Neuronal stem cell (in vitro differentiated cells): Measurements from ENCODE around the gene NAV2.

Source experiments
- DNase-seq: peaks from one replicate; pipeline ENCODE4 v3.0.0-alpha.2; 2013; ENCODE audit warnings: low spot score
- H2AFZ ChIP-seq: one replicate; pipeline ENCODE4 v1.6.1; 2013; ENCODE audit warnings: mild to moderate bottlenecking, low read length, inconsistent platforms
- H2AK5ac ChIP-seq: 2 replicates; pipeline ENCODE4 v1.6.1; 2013; ENCODE audit warnings: low read depth, mild to moderate bottlenecking, inconsistent platforms, low read length, moderate library complexity, mixed read lengths
- H2BK120ac ChIP-seq: 2 replicates; pipeline ENCODE4 v1.6.1; 2013; ENCODE audit warnings: low read depth, mild to moderate bottlenecking, inconsistent platforms, low read length, moderate library complexity, mixed read lengths
- H2BK12ac ChIP-seq: one replicate; pipeline ENCODE4 v1.6.1; 2013; ENCODE audit warnings: low read length, inconsistent platforms
- H2BK15ac ChIP-seq: 2 replicates; pipeline ENCODE4 v1.6.1; 2013; ENCODE audit warnings: mild to moderate bottlenecking, low read length, inconsistent platforms, mixed read lengths
- H2BK5ac ChIP-seq: one replicate; pipeline ENCODE4 v1.6.1; 2013; ENCODE audit warnings: inconsistent platforms, mild to moderate bottlenecking, low read length, moderate library complexity
- H3K14ac ChIP-seq: one replicate; pipeline ENCODE4 v1.6.1; 2013; ENCODE audit warnings: low read length, inconsistent platforms
- H3K18ac ChIP-seq: 2 replicates; pipeline ENCODE4 v1.6.1; 2013; ENCODE audit warnings: low read length, inconsistent platforms
- H3K23ac ChIP-seq: 2 replicates; pipeline ENCODE4 v1.6.1; 2013; ENCODE audit warnings: low read depth, mild to moderate bottlenecking, mixed read lengths, low read length, inconsistent platforms; ENCODE audit not compliant: poor library complexity
- H3K27ac ChIP-seq: replicated peaks from 3 replicates; pipeline ENCODE4 v1.5.1; 2013; ENCODE audit warnings: low read length, inconsistent platforms
- H3K27me3 ChIP-seq, 3 experiments: 2 replicates each; pipeline ENCODE4 v1.6.1; 2013; ENCODE audit warnings: low read length in 3 of 3, mild to moderate bottlenecking in 2 of 3, inconsistent platforms in 1 of 3, low read depth in 1 of 3, mixed read lengths in 1 of 3, moderate library complexity in 1 of 3; ENCODE audit not compliant: control insufficient read depth in 3 of 3, insufficient read depth in 3 of 3
- H3K36me3 ChIP-seq, 2 donors: replicated peaks in 1 of 2; 2 replicates each; pipeline ENCODE4 v1.6.1; 2013; ENCODE audit warnings: low read length in 2 of 2; ENCODE audit not compliant: control insufficient read depth in 2 of 2, insufficient read depth in 2 of 2
- H3K4ac ChIP-seq: 2 replicates; pipeline ENCODE4 v1.6.1; 2013; ENCODE audit warnings: inconsistent platforms, mild to moderate bottlenecking, low read length, moderate library complexity
- H3K4me1 ChIP-seq, 2 donors: 1 replicate in 1 of 2; 2 replicates in 1 of 2; pipeline ENCODE4 v1.6.1; 2013; ENCODE audit warnings: low read length in 2 of 2, low read depth in 1 of 2; ENCODE audit not compliant: control insufficient read depth in 2 of 2, insufficient read depth in 1 of 2
- H3K4me2 ChIP-seq: one replicate; pipeline ENCODE4 v1.6.1; 2013; ENCODE audit warnings: mild to moderate bottlenecking, low read length, inconsistent platforms; ENCODE audit not compliant: insufficient read depth, poor library complexity, severe bottlenecking
- H3K4me3 ChIP-seq, 2 donors: 2 replicates each; pipeline ENCODE4 v1.5.1; 2013; ENCODE audit warnings: low read length in 2 of 2, mild to moderate bottlenecking in 2 of 2, inconsistent platforms in 1 of 2, moderate library complexity in 1 of 2
- H3K79me1 ChIP-seq: one replicate; pipeline ENCODE4 v1.6.1; 2013; ENCODE audit warnings: low read depth, mild to moderate bottlenecking, inconsistent platforms, low read length, moderate library complexity
- H3K9ac ChIP-seq: one replicate; pipeline ENCODE4 v1.6.1; 2013; ENCODE audit warnings: mild to moderate bottlenecking, low read depth, low read length, inconsistent platforms; ENCODE audit not compliant: poor library complexity
- H3K9me3 ChIP-seq, 2 donors: replicated peaks in 1 of 2; 2 replicates each; pipeline versions ENCODE3 to v1.6.1; 2013; ENCODE audit warnings: low read length in 2 of 2, mild to moderate bottlenecking in 2 of 2, inconsistent platforms in 1 of 2, low read depth in 1 of 2, mixed read lengths in 1 of 2, moderate library complexity in 1 of 2; ENCODE audit not compliant: control insufficient read depth in 2 of 2, insufficient read depth in 1 of 2
- H4K8ac ChIP-seq: one replicate; pipeline ENCODE4 v1.6.1; 2013; ENCODE audit warnings: low read depth, mild to moderate bottlenecking, inconsistent platforms, low read length, moderate library complexity
- H4K91ac ChIP-seq: one replicate; pipeline ENCODE4 v1.6.1; 2013; ENCODE audit warnings: low read length, low read depth, mild to moderate bottlenecking, inconsistent platforms; ENCODE audit not compliant: poor library complexity
- WGBS, 2 donors: extraction: QIAGEN DNeasy Blood & Tissue Kit; methylation state at CpG; one replicate each; pipeline ENCODE4 v1.1.7; 2013; ENCODE audit warnings: missing lambda C conversion rate in 2 of 2, mixed read lengths in 1 of 2; ENCODE audit not compliant: insufficient read length in 2 of 2, insufficient replicate concordance in 1 of 2; ENCODE audit errors: extremely low coverage in 2 of 2; 5-methylcytosine and 5-hydroxymethylcytosine counted together

NAV2 gene

GRCh38 chr11:19889531-19889930, 176.9 kb downstream of the NAV2 start:
- no peak overlapping the region for H3K27ac ChIP-seq
- no peak overlapping the region for H2BK5ac ChIP-seq
- H4K8ac ChIP-seq = no peak overlapping the region

GRCh38 chr11:19890308-19890707, 177.7 kb downstream of the NAV2 start:
- Histone ChIP-seq H3K4me3 (no peak overlapping the region), H3K23ac (no peak overlapping the region), H2BK15ac (no peak overlapping the region), H3K27ac (no peak overlapping the region), H4K91ac (no peak overlapping the region), H2AFZ (no peak overlapping the region), H3K36me3 (peaks cover 0 to 27% of the 10 kb centered on the region in 2 donors), H3K4me1 (peaks cover 2 to 8% of the 10 kb centered on the region in 2 donors), H3K9me3 (peaks cover 0 to 6% of the 10 kb centered on the region in 2 donors), H3K27me3 (no peaks in the 10 kb centered on the region), H2AK5ac (no peak overlapping the region), H3K9ac (no peak overlapping the region), H3K4me2 (no peak overlapping the region), H3K79me1 (no peaks in the 10 kb centered on the region), H3K18ac (no peak overlapping the region), H3K14ac (no peak overlapping the region), H2BK5ac (no peak overlapping the region), H2BK12ac (no peak overlapping the region), H3K4ac (no peak overlapping the region), H2BK120ac (no peak overlapping the region), H4K8ac (no peak overlapping the region)
- no peak for DNase-seq
- no CpG with 5 or more reads among the region's 1 CpG for WGBS, 2 donors

More at GRCh38 chr11:19889531-19889930, 176.9 kb downstream of the NAV2 start:
- H3K4me3 ChIP-seq = no peak overlapping the region
- peaks cover 0 to 35% of the 10 kb centered on the region in 2 donors for H3K36me3 ChIP-seq
- no peak overlapping the region for H3K9ac ChIP-seq
- H2AK5ac ChIP-seq = no peak overlapping the region
- no peak overlapping the region for H3K18ac ChIP-seq
- WGBS, 2 donors = no CpG with 5 or more reads among the region's 5 CpGs
- no peak overlapping the region for H4K91ac ChIP-seq
- no peak overlapping the region for H2BK12ac ChIP-seq
- no peak overlapping the region for H2AFZ ChIP-seq
- no peak overlapping the region for H2BK15ac ChIP-seq
- H3K14ac ChIP-seq = no peak overlapping the region
- DNase-seq = no peak
- H3K4ac ChIP-seq = no peak overlapping the region
- H3K27me3 ChIP-seq = no peaks in the 10 kb centered on the region
- no peak overlapping the region for H2BK120ac ChIP-seq
- peaks cover 0 to 6% of the 10 kb centered on the region in 2 donors for H3K9me3 ChIP-seq
- no peak overlapping the region for H3K4me2 ChIP-seq
- H3K23ac ChIP-seq = no peak overlapping the region
- peaks cover 2 to 8% of the 10 kb centered on the region in 2 donors for H3K4me1 ChIP-seq
- H3K79me1 ChIP-seq = no peaks in the 10 kb centered on the region

- Histone ChIP-seq H3K27me3 (no peaks in the 10 kb centered on the region), H3K4me1 (peaks cover 2 to 8% of the 10 kb centered on the region in 2 donors), H3K79me1 (no peaks in the 10 kb centered on the region), H2BK15ac (no peak overlapping the region), H3K4me2 (no peak overlapping the region), H4K8ac (no peak overlapping the region), H3K27ac (no peak overlapping the region), H3K14ac (no peak overlapping the region), H3K4ac (no peak overlapping the region), H3K9me3 (peaks cover 0 to 6% of the 10 kb centered on the region in 2 donors), H2BK5ac (no peak overlapping the region), H2BK12ac (no peak overlapping the region), H2AK5ac (no peak overlapping the region), H4K91ac (no peak overlapping the region), H2AFZ (no peak overlapping the region), H3K18ac (no peak overlapping the region), H3K36me3 (peaks cover 0 to 31% of the 10 kb centered on the region in 2 donors), H3K23ac (no peak overlapping the region), H2BK120ac (no peak overlapping the region), H3K4me3 (no peak overlapping the region), H3K9ac (no peak overlapping the region)
- no peak for DNase-seq
Measured at GRCh38 chr11:19891022-19891421, 178.4 kb downstream of the NAV2 start.

GRCh38 chr11:19892387-19892786, 179.8 kb downstream of the NAV2 start:
- no peak for DNase-seq
- no peak overlapping the region for H3K4me3 ChIP-seq
- no peaks in the 10 kb centered on the region for H3K79me1 ChIP-seq
- no peak overlapping the region for H2BK15ac ChIP-seq
- peaks cover 0 to 2% of the 10 kb centered on the region in 2 donors for H3K4me1 ChIP-seq
- no peak overlapping the region for H2BK12ac ChIP-seq
- peaks cover 0 to 6% of the 10 kb centered on the region in 2 donors for H3K9me3 ChIP-seq
- no peak overlapping the region for H2BK120ac ChIP-seq
- WGBS, 2 donors = no CpG with 5 or more reads among the region's 11 CpGs
- no peak overlapping the region for H3K27ac ChIP-seq
- H3K14ac ChIP-seq = no peak overlapping the region
- H2BK5ac ChIP-seq = no peak overlapping the region
- H3K27me3 ChIP-seq = no peaks in the 10 kb centered on the region
- no peak overlapping the region for H4K91ac ChIP-seq
- H3K9ac ChIP-seq = no peak overlapping the region
- H3K23ac ChIP-seq = no peak overlapping the region
- H3K36me3 ChIP-seq = peaks cover 0 to 32% of the 10 kb centered on the region in 2 donors
- H3K4ac ChIP-seq = no peak overlapping the region
- no peak overlapping the region for H3K4me2 ChIP-seq
- no peak overlapping the region for H3K18ac ChIP-seq
- H2AFZ ChIP-seq = no peak overlapping the region
- no peak overlapping the region for H4K8ac ChIP-seq
- no peak overlapping the region for H2AK5ac ChIP-seq
